Measurements from ENCODE around the gene MCM5. TPM values are rescaled to one million over a fixed set of nuclear protein-coding genes. Genes with fewer than 3 reads are reported as not detected.

The MCM5 gene
- total and polyA plus RNA-seq, 2 experiments from 2014 or later = 288 to 325 TPM

- peaks cover 11% of the 10 kb centered on the region for H3K27me3 Mint-ChIP-seq (ENCODE audit: insufficient read depth, low read depth, poor library complexity)
- peaks cover 12% of the 10 kb centered on the region; the same call in 2 of the 3 replicates for H3K36me3 Mint-ChIP-seq (ENCODE audit: low read depth)
These were observed 42.5 kb downstream of the MCM5 start for GRCh38 chr22:35442471-35442870.

More at GRCh38 chr22:35442471-35442870, 42.5 kb downstream of the MCM5 start:
- H2AFZ ChIP-seq = no peak overlapping the region
- no peak for ATAC-seq
- H3K9me2 ChIP-seq (ENCODE audit: insufficient read depth) = no peaks in the 10 kb centered on the region
- H3K4me3 ChIP-seq = no peak overlapping the region
- no peaks in the 10 kb centered on the region for H3K4me1 ChIP-seq (ENCODE audit: insufficient read depth)
- Mint-ChIP-seq H3K27ac (no peak overlapping the region), H3K4me1 (peaks cover 10% of the 10 kb centered on the region), H3K9me3 (no peaks in the 10 kb centered on the region; the same call in 1 of the 3 replicates), H3K4me3 (no peak overlapping the region)
- no peaks in the 10 kb centered on the region for H3K79me2 ChIP-seq (replicated peaks; ENCODE audit: insufficient read depth)
- no peaks in the 10 kb centered on the region for H3F3A ChIP-seq (replicated peaks; ENCODE audit: low read depth)
- H3K36me3 ChIP-seq (ENCODE audit: insufficient read depth) = no peaks in the 10 kb centered on the region
- H4K20me1 ChIP-seq (replicated peaks; ENCODE audit: insufficient read depth) = no peaks in the 10 kb centered on the region
- no peak for DNase-seq (ENCODE audit: low spot score)
- no peaks in the 10 kb centered on the region for H3K27me3 ChIP-seq (ENCODE audit: insufficient read depth)
- H3K4me2 ChIP-seq = no peak overlapping the region
- no peak overlapping the region for H3K27ac ChIP-seq (ENCODE audit: low read depth)
- no peak for TF ChIP-seq ZNF462 (CRISPR knock-in tag; IDR thresholded peaks at IDR 0.05)
- TF ChIP-seq ZNF114 (CRISPR knock-in tag; IDR thresholded peaks at IDR 0.05) = no peak
- no peak for TF ChIP-seq STAT1 (IDR thresholded peaks at IDR 0.05; ENCODE audit: unreplicated experiment)
- TF ChIP-seq EZH2 (IDR thresholded peaks at IDR 0.05; ENCODE audit: low read depth, unreplicated experiment) = no peak
- no peak for TF ChIP-seq NANOG (IDR thresholded peaks at IDR 0.05; ENCODE audit: borderline replicate concordance)
- TF ChIP-seq REST (IDR thresholded peaks at IDR 0.05; ENCODE audit: unreplicated experiment) = no peak
- TF ChIP-seq CREB1 (CRISPR knock-in tag; IDR thresholded peaks at IDR 0.05; ENCODE audit: low read depth) = no peak
- TF ChIP-seq ZNF331 (CRISPR knock-in tag; IDR thresholded peaks at IDR 0.05; ENCODE audit: low read depth) = no peak
- no peak for TF ChIP-seq ETS1 (IDR thresholded peaks at IDR 0.05)
- no peak for TF ChIP-seq EZH2phosphoT487 (IDR thresholded peaks at IDR 0.05; ENCODE audit: unreplicated experiment)
- TF ChIP-seq POLR2AphosphoS5 (IDR thresholded peaks at IDR 0.05; ENCODE audit: low read depth) = no peak
- no peak for TF ChIP-seq JUNB (IDR thresholded peaks at IDR 0.05; ENCODE audit: unreplicated experiment)

Measured in GM23338 (cell line).